Measurements from ENCODE around the gene PPP6R2. TPM values are rescaled to one million over a fixed set of nuclear protein-coding genes. Genes with fewer than 3 reads are reported as not detected.
A peak's percentile ranks its signal among the peaks of the same experiment; 100 is the strongest.

PPP6R2 gene
- polyA plus RNA-seq, 3 donors, result 9.1 to 74.5 (median 10.3) TPM

DNA sequence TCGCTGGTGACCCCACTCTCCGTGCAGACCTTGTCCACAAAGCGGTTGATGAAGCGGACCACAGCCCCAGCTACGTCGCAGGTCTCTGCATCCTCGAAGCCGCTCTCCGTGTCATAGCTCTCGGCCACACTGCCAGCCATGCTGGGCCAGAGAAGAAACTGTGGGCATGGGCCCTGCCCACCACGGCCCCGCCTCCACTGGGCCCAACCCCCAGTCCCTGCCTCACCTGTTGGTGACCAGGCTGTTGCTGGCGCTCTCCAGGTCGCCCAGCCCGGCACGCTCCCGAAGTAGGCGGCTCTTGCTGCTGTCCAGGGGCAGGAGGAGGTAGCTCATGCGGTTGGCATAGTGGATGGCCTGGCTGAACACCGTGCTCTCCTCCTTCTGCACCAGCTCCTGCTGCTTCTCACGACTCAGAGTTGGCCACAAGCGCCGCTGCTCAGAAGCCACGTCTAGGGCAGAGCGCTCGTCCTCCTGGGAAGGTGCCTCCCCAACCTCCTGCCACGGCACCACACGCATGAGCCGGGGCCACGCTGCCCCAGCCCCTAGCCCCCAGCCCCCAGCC lies 118.9 kb downstream of the PPP6R2 start:
- Histone ChIP-seq H3K27me3 (ENCODE audit: control insufficient read depth in 2 of 2, insufficient read depth in 2 of 2, low read length in 2 of 2) (no peaks in the 10 kb centered on the region), H3K27ac (ENCODE audit: low read depth in 1 of 2, low read length in 2 of 2) (no peak overlapping the region), H2AFZ (ENCODE audit: insufficient read depth, low read depth, low read length, poor library complexity, severe bottlenecking) (no peak overlapping the region), H3K9ac (ENCODE audit: insufficient read depth, low read length, poor library complexity, severe bottlenecking) (no peak overlapping the region), H3K79me2 (ENCODE audit: insufficient read depth, low read length) (no peaks in the 10 kb centered on the region), H3K4me3 (replicated peaks in 1 of 3; ENCODE audit: low read depth in 2 of 3, low read length in 3 of 3) (no peak overlapping the region), H3K9me3 (replicated peaks in 1 of 2; ENCODE audit: control insufficient read depth in 1 of 2, insufficient read depth in 1 of 2, low read length in 2 of 2) (no peaks in the 10 kb centered on the region), H3K36me3 (replicated peaks in 1 of 2; ENCODE audit: control insufficient read depth in 1 of 2, insufficient read depth in 2 of 2, low read length in 2 of 2) (peaks cover 96 to 100% of the 10 kb centered on the region in 2 donors), H3K4me1 (ENCODE audit: control insufficient read depth in 1 of 2, insufficient read depth in 2 of 2, low read length in 2 of 2) (no peaks in the 10 kb centered on the region), H3K4me2 (replicated peaks; ENCODE audit: extremely low read depth, low read length, poor library complexity, severe bottlenecking) (no peak overlapping the region), H4K20me1 (ENCODE audit: insufficient read depth, low read length) (peaks cover 17% of the 10 kb centered on the region)
- peaks cover 80 to 97% of the 10 kb centered on the region in 2 donors for H3K36me3 Mint-ChIP-seq
- H3K27me3 Mint-ChIP-seq (ENCODE audit: low read depth in 3 of 3), result peaks cover 0 to 2% (median 0%) of the 10 kb centered on the region in 3 donors
- H3K27ac Mint-ChIP-seq, result no peak overlapping the region
- WGBS (ENCODE audit: insufficient coverage), result 97% methylated on average over 26 of the region's 30 CpGs
- peaks cover 0 to 3% (median 0%) of the 10 kb centered on the region in 7 donors for H3K9me3 Mint-ChIP-seq
- DNase-seq, result no peak
- TF ChIP-seq, protein P1, sequence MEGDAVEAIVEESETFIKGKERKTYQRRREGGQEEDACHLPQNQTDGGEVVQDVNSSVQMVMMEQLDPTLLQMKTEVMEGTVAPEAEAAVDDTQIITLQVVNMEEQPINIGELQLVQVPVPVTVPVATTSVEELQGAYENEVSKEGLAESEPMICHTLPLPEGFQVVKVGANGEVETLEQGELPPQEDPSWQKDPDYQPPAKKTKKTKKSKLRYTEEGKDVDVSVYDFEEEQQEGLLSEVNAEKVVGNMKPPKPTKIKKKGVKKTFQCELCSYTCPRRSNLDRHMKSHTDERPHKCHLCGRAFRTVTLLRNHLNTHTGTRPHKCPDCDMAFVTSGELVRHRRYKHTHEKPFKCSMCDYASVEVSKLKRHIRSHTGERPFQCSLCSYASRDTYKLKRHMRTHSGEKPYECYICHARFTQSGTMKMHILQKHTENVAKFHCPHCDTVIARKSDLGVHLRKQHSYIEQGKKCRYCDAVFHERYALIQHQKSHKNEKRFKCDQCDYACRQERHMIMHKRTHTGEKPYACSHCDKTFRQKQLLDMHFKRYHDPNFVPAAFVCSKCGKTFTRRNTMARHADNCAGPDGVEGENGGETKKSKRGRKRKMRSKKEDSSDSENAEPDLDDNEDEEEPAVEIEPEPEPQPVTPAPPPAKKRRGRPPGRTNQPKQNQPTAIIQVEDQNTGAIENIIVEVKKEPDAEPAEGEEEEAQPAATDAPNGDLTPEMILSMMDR (IDR thresholded peaks at IDR 0.05), result no peak
- no peaks in the 10 kb centered on the region for H3K4me1 Mint-ChIP-seq
- H3K4me3 Mint-ChIP-seq, result no peak overlapping the region
- intact Hi-C loops (cut with micrococcal nuclease), result no loop called here

- H3K4me3 Mint-ChIP-seq, result no peak overlapping the region
- WGBS (ENCODE audit: insufficient coverage), result 97% methylated on average over 28 of the region's 28 CpGs
- TF ChIP-seq, protein P1 (IDR thresholded peaks at IDR 0.05), result no peak
These were observed 120.2 kb downstream of the PPP6R2 start for GRCh38 chr22:50463188-50463900.

More at GRCh38 chr22:50463188-50463900, 120.2 kb downstream of the PPP6R2 start:
- no peak for DNase-seq
- H3K79me2 ChIP-seq (ENCODE audit: insufficient read depth, low read length), result peaks cover under 1% of the 10 kb centered on the region
- no peaks in the 10 kb centered on the region for H3K27me3 ChIP-seq (ENCODE audit: control insufficient read depth in 2 of 2, insufficient read depth in 2 of 2, low read length in 2 of 2)
- H2AFZ ChIP-seq (ENCODE audit: insufficient read depth, low read depth, low read length, poor library complexity, severe bottlenecking), result no peak overlapping the region
- H3K4me2 ChIP-seq (replicated peaks; ENCODE audit: extremely low read depth, low read length, poor library complexity, severe bottlenecking), result no peak overlapping the region
- H3K4me1 Mint-ChIP-seq, result no peaks in the 10 kb centered on the region
- no peaks in the 10 kb centered on the region for H3K4me1 ChIP-seq (ENCODE audit: control insufficient read depth in 1 of 2, insufficient read depth in 2 of 2, low read length in 2 of 2)
- no peak overlapping the region for H3K9ac ChIP-seq (ENCODE audit: insufficient read depth, low read length, poor library complexity, severe bottlenecking)
- peaks cover 0 to 2% (median 0%) of the 10 kb centered on the region in 3 donors for H3K27me3 Mint-ChIP-seq (ENCODE audit: low read depth in 3 of 3)
- peaks cover 71 to 96% of the 10 kb centered on the region in 2 donors for H3K36me3 Mint-ChIP-seq
- peaks cover 0 to 3% (median 0%) of the 10 kb centered on the region in 7 donors for H3K9me3 Mint-ChIP-seq
- H4K20me1 ChIP-seq (ENCODE audit: insufficient read depth, low read length), result peaks cover 23% of the 10 kb centered on the region
- intact Hi-C loops (cut with micrococcal nuclease), result no loop called here
- H3K36me3 ChIP-seq (replicated peaks in 1 of 2; ENCODE audit: control insufficient read depth in 1 of 2, insufficient read depth in 2 of 2, low read length in 2 of 2), result peaks cover 92 to 100% of the 10 kb centered on the region in 2 donors
- no peaks in the 10 kb centered on the region for H3K9me3 ChIP-seq (replicated peaks in 1 of 2; ENCODE audit: control insufficient read depth in 1 of 2, insufficient read depth in 1 of 2, low read length in 2 of 2)
- H3K4me3 ChIP-seq (replicated peaks in 1 of 3; ENCODE audit: low read depth in 2 of 3, low read length in 3 of 3), result no peak overlapping the region
- H3K27ac ChIP-seq (ENCODE audit: low read depth in 1 of 2, low read length in 2 of 2), result no peak overlapping the region
- peak overlapping the region in 1 of 7 donors; percentile 23 for H3K27ac Mint-ChIP-seq
